DND-41 (cell line): ENCODE data around the gene COX15.
"Not testable (repeated sequence)": the region's sequence is repeated elsewhere in the genome, so short reads cannot be mapped to it uniquely, and the experiment has no call there.

ENCODE experiments used
- EZH2 ChIP-seq: IDR thresholded peaks from 3 replicates; pipeline ENCODE4 v1.6.1; 2012; ENCODE audit warnings: borderline replicate concordance, low read depth, mild to moderate bottlenecking, moderate library complexity, low read length, inconsistent platforms; ENCODE audit not compliant: severe bottlenecking
- TF ChIP-seq, protein P1 (sequence below): IDR thresholded peaks from 2 replicates; pipeline ENCODE4 v1.5.1; 2012; ENCODE audit warnings: borderline replicate concordance, low read length, moderate library complexity, mild to moderate bottlenecking; ENCODE audit not compliant: poor library complexity, severe bottlenecking; ENCODE audit errors: extremely low read depth

DNA sequence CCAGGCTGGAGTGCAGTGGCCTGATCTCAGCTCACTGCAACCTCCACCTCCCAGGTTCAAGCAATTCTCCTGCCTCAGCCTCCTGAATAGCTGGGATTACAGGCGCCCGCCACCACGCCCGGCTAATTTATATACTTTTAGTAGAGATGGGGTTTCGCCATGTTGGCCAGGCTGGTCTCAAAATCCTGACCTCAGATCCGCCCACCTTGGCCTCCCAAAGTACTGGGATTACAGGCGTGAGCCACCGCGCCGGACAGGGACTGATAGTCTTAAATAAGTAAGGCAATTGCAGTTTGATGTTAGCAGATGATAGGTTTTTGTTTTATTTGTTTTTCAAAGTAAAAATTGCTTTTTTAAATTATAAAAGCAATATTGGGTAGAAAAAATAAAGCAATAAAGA is 2.2 kb upstream of the COX15 start:
- TF ChIP-seq, protein P1, sequence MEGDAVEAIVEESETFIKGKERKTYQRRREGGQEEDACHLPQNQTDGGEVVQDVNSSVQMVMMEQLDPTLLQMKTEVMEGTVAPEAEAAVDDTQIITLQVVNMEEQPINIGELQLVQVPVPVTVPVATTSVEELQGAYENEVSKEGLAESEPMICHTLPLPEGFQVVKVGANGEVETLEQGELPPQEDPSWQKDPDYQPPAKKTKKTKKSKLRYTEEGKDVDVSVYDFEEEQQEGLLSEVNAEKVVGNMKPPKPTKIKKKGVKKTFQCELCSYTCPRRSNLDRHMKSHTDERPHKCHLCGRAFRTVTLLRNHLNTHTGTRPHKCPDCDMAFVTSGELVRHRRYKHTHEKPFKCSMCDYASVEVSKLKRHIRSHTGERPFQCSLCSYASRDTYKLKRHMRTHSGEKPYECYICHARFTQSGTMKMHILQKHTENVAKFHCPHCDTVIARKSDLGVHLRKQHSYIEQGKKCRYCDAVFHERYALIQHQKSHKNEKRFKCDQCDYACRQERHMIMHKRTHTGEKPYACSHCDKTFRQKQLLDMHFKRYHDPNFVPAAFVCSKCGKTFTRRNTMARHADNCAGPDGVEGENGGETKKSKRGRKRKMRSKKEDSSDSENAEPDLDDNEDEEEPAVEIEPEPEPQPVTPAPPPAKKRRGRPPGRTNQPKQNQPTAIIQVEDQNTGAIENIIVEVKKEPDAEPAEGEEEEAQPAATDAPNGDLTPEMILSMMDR: not testable (repeated sequence)
- not testable (repeated sequence) for TF ChIP-seq EZH2
